HepG2 (cell line): ENCODE measurements around the gene C6orf132. TPM values are rescaled to one million over a fixed set of nuclear protein-coding genes. Genes with fewer than 3 reads are reported as not detected.

Experiments
- ATAC-seq: fragments of 200-7000 bp; cut with Tn5 transposase; 3 replicates; pipeline ENCODE4 v1.9.1; 2020; ENCODE audit warnings: mild to moderate bottlenecking, moderate library complexity
- BruUV-seq: library from RNA; stranded (reverse); fragments of 400-500 nt; replicated peaks from 2 replicates; lab custom pipeline; 2021; lab: Mats Ljungman, UMichigan
- CTCF ChIA-PET: fragments of 300-600 bp; formaldehyde crosslinking; extraction: SDS; loops from one replicate; lab custom pipeline; 2021; ENCODE audit warnings: low total read pairs, inconsistent platforms, low intra/inter-chr PET ratio; lab: Yijun Ruan, JAX
- POLR2A ChIA-PET: fragments of 350-600 bp; sonication (Branson Sonifier 250); formaldehyde crosslinking; loops from one replicate; lab custom pipeline; 2020; ENCODE audit warnings: antibody characterized with exemption, inconsistent platforms; lab: Yijun Ruan, JAX
- DNase-seq: peaks from one replicate; pipeline ENCODE4 v3.0.0-alpha.2; 2015; ENCODE audit warnings: low spot score
- FAIRE-seq: peaks from 3 replicates; lab custom pipeline; 2011; peaks lifted over from hg19 to GRCh38; lab: Jason Lieb, UNC
- H2AFZ ChIP-seq: one replicate; pipeline ENCODE4 v1.6.1; 2011; ENCODE audit warnings: low read length, inconsistent platforms
- H3K27ac ChIP-seq: fragments of 300-600 bp; 3 replicates; pipeline ENCODE4 v1.8.0; 2011; ENCODE audit warnings: mixed run types, mild to moderate bottlenecking, mixed read lengths, low read length, inconsistent platforms; ENCODE audit not compliant: insufficient read depth; ENCODE audit errors: extremely low read length
- H3K27me3 ChIP-seq, 2 experiments: fragments of 200-600 bp in 1 of 2; 2 replicates in 1 of 2; 3 replicates in 1 of 2; pipeline versions ENCODE4 v1.6.0 to v1.8.0; 2011; ENCODE audit warnings: low read length in 2 of 2, mild to moderate bottlenecking in 2 of 2, moderate library complexity in 2 of 2, inconsistent platforms in 1 of 2; ENCODE audit not compliant: insufficient read depth in 2 of 2, control insufficient read depth in 1 of 2
- H3K36me3 ChIP-seq, 2 experiments: fragments of 200-600 bp in 1 of 2; replicated peaks in 1 of 2; 2 replicates in 1 of 2; 3 replicates in 1 of 2; pipeline versions ENCODE4 v1.5.1 to v1.8.0; 2011; ENCODE audit warnings: low read length in 2 of 2, inconsistent platforms in 1 of 2; ENCODE audit not compliant: insufficient read depth in 2 of 2, control insufficient read depth in 1 of 2
- H3K4me1 ChIP-seq: 2 replicates; pipeline ENCODE4 v1.5.1; 2012; ENCODE audit warnings: low read length, inconsistent platforms; ENCODE audit not compliant: insufficient read depth
- H3K4me2 ChIP-seq: 2 replicates; pipeline ENCODE4 v1.6.0; 2011; ENCODE audit warnings: low read depth, low read length, inconsistent platforms
- H3K4me3 ChIP-seq, 3 experiments: fragments of 200-600 bp in 1 of 3; sonication (generic), shearing (Covaris generic) in 1 of 3; replicated peaks in 1 of 3; 2 replicates each; pipeline ENCODE4 v1.5.1; 2011 to 2016; ENCODE audit warnings: low read length in 3 of 3, inconsistent platforms in 2 of 3, low read depth in 2 of 3, mild to moderate bottlenecking in 2 of 3, control low read depth in 1 of 3, mixed read lengths in 1 of 3; ENCODE audit not compliant: insufficient read depth in 1 of 3
- H3K79me2 ChIP-seq: one replicate; pipeline ENCODE4 v1.6.1; 2011; ENCODE audit warnings: low read length, inconsistent platforms; ENCODE audit not compliant: insufficient read depth
- H3K9ac ChIP-seq: 2 replicates; pipeline ENCODE4 v1.6.0; 2011; ENCODE audit warnings: mild to moderate bottlenecking, low read depth, low read length, inconsistent platforms; ENCODE audit not compliant: insufficient read depth
- H3K9me3 ChIP-seq: 2 replicates; pipeline ENCODE4 v1.5.1; 2012; ENCODE audit warnings: mild to moderate bottlenecking, low read length
- H4K20me1 ChIP-seq: 2 replicates; pipeline ENCODE4 v1.6.0; 2011; ENCODE audit warnings: inconsistent platforms, mild to moderate bottlenecking, low read length, moderate library complexity; ENCODE audit not compliant: insufficient read depth
- CBX1 ChIP-seq: IDR thresholded peaks from one replicate; pipeline ENCODE4 v1.6.1; 2016; ENCODE audit warnings: antibody characterized with exemption, low read depth
- MAFG ChIP-seq: sonication (generic); formaldehyde crosslinking; IDR thresholded peaks from 2 replicates; pipeline ENCODE4 v1.5.1; 2020; ENCODE audit warnings: mild to moderate bottlenecking, missing genetic modification reagents
- SATB2 ChIP-seq: sonication (generic); formaldehyde crosslinking; IDR thresholded peaks from 2 replicates; pipeline ENCODE4 v1.5.0; 2020; ENCODE audit warnings: missing genetic modification reagents
- SMC3 ChIP-seq: IDR thresholded peaks from 2 replicates; pipeline ENCODE4 v1.6.1; 2011; ENCODE audit warnings: low read length, improper control_type of control experiment
- SOX6 ChIP-seq, 2 experiments: fragments of 450-650 bp in 1 of 2; sonication (generic) in 1 of 2; formaldehyde crosslinking in 1 of 2; IDR thresholded peaks; 2 replicates each; pipeline versions ENCODE4 v1.4.0 to v1.6.1; 2017 to 2020; ENCODE audit warnings: antibody characterized with exemption in 1 of 2, mild to moderate bottlenecking in 1 of 2, missing genetic modification reagents in 1 of 2
- STAG1 ChIP-seq: sonication (generic); formaldehyde crosslinking; IDR thresholded peaks from 2 replicates; pipeline ENCODE4 v1.4.0; 2020; ENCODE audit warnings: missing genetic modification reagents
- ZNF263 ChIP-seq: sonication (generic); formaldehyde crosslinking; IDR thresholded peaks from 2 replicates; pipeline ENCODE4 v1.4.0; 2020; ENCODE audit warnings: missing genetic modification reagents
- ZNF672 ChIP-seq: sonication (generic); formaldehyde crosslinking; IDR thresholded peaks from 2 replicates; pipeline ENCODE4 v1.8.1; 2022; ENCODE audit warnings: missing genetic modification reagents
- WGBS: methylation state at CpG from one replicate; pipeline ENCODE4 v1.1.6; 2017; ENCODE audit warnings: low lambda C conversion rate; 5-methylcytosine and 5-hydroxymethylcytosine counted together
- in situ Hi-C: cut with HindIII; loops from 2 replicates; pipeline ENCODE4 v1.10.0; 2017; ENCODE audit warnings: low pct_unique_long_range_greater_than_20kb; ENCODE audit not compliant: extremely low pct_ligation_motif_present
- intact Hi-C: fragments of 100-400 bp; cut with micrococcal nuclease; formaldehyde crosslinking; loops from one replicate; pipeline ENCODE4 v1.10.0; 2022; ENCODE audit not compliant: unreplicated experiment
- polyA plus RNA-seq, 8 experiments: library from polyadenylated mRNA; depleted of rRNA in 3 of 8; stranded (reverse) in 7 of 8; unstranded in 1 of 8; fragments of >200 nt; fragmentation: Illumina TruSeq in 4 of 8; extraction: Trizol in 4 of 8; gene quantifications; 2 replicates each; pipeline versions ENCODE4 v1.2.1 to v1.2.3, GENCODE V29; 2011 to 2016; ENCODE audit warnings: low read depth in 4 of 8, missing spikeins in 1 of 8, mixed read lengths in 1 of 8; ENCODE audit not compliant: insufficient read depth in 1 of 8
- total RNA-seq, 5 experiments: library from RNA; depleted of rRNA; stranded (reverse); fragments of >200 nt; fragmentation: Illumina TruSeq; extraction: Trizol; gene quantifications; 2 replicates each; pipeline ENCODE4 v1.2.3, GENCODE V29; 2016; ENCODE audit warnings: low read depth in 1 of 5
- TF ChIP-seq, protein P1 (sequence below): fragments of 450-650 bp; IDR thresholded peaks from 2 replicates; pipeline ENCODE4 v1.6.1; 2016
- TF ChIP-seq, protein P2 (sequence below): sonication (generic); formaldehyde crosslinking; IDR thresholded peaks from 2 replicates; pipeline ENCODE4 v1.4.0; 2020; ENCODE audit warnings: missing genetic modification reagents, low read depth, mild to moderate bottlenecking, borderline replicate concordance
- TF ChIP-seq, protein P3 (sequence below): sonication (generic); formaldehyde crosslinking; IDR thresholded peaks from 2 replicates; pipeline ENCODE4 v1.4.0; 2020; ENCODE audit warnings: missing genetic modification reagents
- TF ChIP-seq, protein P4 (sequence below): sonication (generic); formaldehyde crosslinking; IDR thresholded peaks from 2 replicates; pipeline ENCODE4 v1.5.1; 2020; ENCODE audit warnings: mild to moderate bottlenecking, missing genetic modification reagents, borderline replicate concordance

Gene C6orf132
- total and polyA plus RNA-seq, 2 of the 13 experiments (the other 11 are each of a cell fraction or from before 2014, with no cell fraction given) = 0.78 to 3.0 TPM

DNA sequence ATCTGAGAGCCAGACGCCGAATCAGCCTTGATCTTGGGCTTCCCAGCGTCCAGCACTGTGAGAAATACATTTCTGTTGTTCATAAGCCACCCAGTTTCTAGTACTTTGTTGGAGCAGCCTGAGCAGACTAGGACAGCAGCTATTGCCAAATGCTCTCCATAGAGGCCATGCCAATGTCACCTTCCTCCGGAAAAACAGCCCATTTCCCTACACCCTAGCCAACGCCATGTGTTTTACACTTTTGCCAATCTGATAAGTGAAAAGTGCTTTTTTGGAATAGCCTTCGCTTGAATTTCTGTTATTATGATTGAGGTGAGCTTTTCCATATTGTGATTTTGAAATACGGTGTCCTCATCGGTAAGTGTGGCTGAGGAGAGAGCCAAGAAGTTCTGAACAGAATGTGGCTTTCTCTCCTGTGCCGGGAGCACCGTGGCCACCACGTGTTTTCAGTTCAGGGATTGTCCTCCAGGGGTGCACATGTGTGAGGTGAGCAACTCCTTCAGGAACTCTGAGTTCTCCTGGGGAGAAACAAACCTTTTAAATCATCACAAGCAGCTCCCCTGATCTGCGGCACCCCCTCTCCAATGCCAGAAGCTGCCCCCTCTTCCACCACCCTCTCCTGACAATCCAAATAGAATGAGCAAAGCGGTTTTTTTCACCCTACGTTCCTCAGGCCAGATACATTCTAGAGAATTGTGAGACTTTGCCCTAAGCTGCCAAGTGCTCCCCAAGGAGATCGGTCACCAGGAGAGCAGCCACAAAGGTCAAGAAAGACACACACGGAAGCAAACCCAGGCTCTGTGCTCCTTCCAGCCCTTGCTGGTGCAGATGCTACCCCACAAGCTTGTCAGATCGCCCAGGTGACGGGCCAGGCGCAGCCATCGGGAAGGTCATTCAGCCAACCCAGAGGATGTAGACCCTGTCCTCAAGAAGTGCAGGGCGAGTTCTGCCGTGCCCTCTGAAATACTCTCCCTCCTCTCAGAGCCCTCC lies 56.1 kb downstream of the C6orf132 start:
- DNase-seq (no peak), ATAC-seq (peak; percentile 67), FAIRE-seq (no peak)
- ChIA-PET POLR2A (interaction anchor here (0.6 to 1.4 kb wide), 3 partner anchors 14 to 33 kb away, joined by 3 to 5 read pairs (median 3); no protein-coding TSS in a partner anchor), CTCF (interaction anchor here (0.9 to 1.5 kb wide), 2 partner anchors 11 to 128 kb away, joined by 3 read pairs; no protein-coding TSS in a partner anchor)
- Histone ChIP-seq H3K9ac (no peak overlapping the region), H3K4me2 (no peak overlapping the region), H3K27ac (no peak overlapping the region), H3K36me3 (no peaks in the 10 kb centered on the region), H3K27me3 (no peaks in the 10 kb centered on the region), H4K20me1 (no peaks in the 10 kb centered on the region), H3K9me3 (no peaks in the 10 kb centered on the region), H3K79me2 (no peaks in the 10 kb centered on the region), H2AFZ (no peak overlapping the region), H3K4me3 (no peak overlapping the region), H3K4me1 (no peaks in the 10 kb centered on the region)
- intact Hi-C loops = no loop called here
- in situ Hi-C loops = no loop called here
- WGBS = 84% methylated on average over 19 of the region's 22 CpGs
- BruUV-seq = no TSS peak
- TF ChIP-seq, protein P1, sequence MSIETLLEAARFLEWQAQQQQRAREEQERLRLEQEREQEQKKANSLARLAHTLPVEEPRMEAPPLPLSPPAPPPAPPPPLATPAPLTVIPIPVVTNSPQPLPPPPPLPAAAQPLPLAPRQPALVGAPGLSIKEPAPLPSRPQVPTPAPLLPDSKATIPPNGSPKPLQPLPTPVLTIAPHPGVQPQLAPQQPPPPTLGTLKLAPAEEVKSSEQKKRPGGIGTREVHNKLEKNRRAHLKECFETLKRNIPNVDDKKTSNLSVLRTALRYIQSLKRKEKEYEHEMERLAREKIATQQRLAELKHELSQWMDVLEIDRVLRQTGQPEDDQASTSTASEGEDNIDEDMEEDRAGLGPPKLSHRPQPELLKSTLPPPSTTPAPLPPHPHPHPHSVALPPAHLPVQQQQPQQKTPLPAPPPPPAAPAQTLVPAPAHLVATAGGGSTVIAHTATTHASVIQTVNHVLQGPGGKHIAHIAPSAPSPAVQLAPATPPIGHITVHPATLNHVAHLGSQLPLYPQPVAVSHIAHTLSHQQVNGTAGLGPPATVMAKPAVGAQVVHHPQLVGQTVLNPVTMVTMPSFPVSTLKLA = peak; percentile 74
- TF ChIP-seq ZNF263 (CRISPR knock-in tag) (peak; percentile 76), ZNF672 (CRISPR knock-in tag) (no peak), SOX6 (IDR thresholded peaks at IDR 0.05) (no peak), SOX6 (CRISPR knock-in tag; IDR thresholded peaks at IDR 0.05) (no peak), STAG1 (0 out of 2 replicates have a peak, but pooled peaks have one; percentile 6), SATB2 (no peak), MAFG (CRISPR knock-in tag) (no peak), CBX1 (no peak), SMC3 (peak; percentile 20; the same call in 1 of the 2 replicates)
- TF ChIP-seq, protein P2, sequence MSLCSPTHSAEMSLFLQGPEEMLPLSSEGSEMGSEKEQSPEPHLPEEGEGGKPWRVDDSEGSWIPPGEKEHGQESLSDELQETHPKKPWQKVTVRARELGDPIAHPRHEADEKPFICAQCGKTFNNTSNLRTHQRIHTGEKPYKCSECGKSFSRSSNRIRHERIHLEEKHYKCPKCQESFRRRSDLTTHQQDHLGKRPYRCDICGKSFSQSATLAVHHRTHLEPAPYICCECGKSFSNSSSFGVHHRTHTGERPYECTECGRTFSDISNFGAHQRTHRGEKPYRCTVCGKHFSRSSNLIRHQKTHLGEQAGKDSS (CRISPR knock-in tag) = no peak
- TF ChIP-seq, protein P3, sequence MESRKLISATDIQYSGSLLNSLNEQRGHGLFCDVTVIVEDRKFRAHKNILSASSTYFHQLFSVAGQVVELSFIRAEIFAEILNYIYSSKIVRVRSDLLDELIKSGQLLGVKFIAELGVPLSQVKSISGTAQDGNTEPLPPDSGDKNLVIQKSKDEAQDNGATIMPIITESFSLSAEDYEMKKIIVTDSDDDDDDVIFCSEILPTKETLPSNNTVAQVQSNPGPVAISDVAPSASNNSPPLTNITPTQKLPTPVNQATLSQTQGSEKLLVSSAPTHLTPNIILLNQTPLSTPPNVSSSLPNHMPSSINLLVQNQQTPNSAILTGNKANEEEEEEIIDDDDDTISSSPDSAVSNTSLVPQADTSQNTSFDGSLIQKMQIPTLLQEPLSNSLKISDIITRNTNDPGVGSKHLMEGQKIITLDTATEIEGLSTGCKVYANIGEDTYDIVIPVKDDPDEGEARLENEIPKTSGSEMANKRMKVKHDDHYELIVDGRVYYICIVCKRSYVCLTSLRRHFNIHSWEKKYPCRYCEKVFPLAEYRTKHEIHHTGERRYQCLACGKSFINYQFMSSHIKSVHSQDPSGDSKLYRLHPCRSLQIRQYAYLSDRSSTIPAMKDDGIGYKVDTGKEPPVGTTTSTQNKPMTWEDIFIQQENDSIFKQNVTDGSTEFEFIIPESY (CRISPR knock-in tag) = no peak
- TF ChIP-seq, protein P4, sequence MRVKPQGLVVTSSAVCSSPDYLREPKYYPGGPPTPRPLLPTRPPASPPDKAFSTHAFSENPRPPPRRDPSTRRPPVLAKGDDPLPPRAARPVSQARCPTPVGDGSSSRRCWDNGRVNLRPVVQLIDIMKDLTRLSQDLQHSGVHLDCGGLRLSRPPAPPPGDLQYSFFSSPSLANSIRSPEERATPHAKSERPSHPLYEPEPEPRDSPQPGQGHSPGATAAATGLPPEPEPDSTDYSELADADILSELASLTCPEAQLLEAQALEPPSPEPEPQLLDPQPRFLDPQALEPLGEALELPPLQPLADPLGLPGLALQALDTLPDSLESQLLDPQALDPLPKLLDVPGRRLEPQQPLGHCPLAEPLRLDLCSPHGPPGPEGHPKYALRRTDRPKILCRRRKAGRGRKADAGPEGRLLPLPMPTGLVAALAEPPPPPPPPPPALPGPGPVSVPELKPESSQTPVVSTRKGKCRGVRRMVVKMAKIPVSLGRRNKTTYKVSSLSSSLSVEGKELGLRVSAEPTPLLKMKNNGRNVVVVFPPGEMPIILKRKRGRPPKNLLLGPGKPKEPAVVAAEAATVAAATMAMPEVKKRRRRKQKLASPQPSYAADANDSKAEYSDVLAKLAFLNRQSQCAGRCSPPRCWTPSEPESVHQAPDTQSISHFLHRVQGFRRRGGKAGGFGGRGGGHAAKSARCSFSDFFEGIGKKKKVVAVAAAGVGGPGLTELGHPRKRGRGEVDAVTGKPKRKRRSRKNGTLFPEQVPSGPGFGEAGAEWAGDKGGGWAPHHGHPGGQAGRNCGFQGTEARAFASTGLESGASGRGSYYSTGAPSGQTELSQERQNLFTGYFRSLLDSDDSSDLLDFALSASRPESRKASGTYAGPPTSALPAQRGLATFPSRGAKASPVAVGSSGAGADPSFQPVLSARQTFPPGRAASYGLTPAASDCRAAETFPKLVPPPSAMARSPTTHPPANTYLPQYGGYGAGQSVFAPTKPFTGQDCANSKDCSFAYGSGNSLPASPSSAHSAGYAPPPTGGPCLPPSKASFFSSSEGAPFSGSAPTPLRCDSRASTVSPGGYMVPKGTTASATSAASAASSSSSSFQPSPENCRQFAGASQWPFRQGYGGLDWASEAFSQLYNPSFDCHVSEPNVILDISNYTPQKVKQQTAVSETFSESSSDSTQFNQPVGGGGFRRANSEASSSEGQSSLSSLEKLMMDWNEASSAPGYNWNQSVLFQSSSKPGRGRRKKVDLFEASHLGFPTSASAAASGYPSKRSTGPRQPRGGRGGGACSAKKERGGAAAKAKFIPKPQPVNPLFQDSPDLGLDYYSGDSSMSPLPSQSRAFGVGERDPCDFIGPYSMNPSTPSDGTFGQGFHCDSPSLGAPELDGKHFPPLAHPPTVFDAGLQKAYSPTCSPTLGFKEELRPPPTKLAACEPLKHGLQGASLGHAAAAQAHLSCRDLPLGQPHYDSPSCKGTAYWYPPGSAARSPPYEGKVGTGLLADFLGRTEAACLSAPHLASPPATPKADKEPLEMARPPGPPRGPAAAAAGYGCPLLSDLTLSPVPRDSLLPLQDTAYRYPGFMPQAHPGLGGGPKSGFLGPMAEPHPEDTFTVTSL (CRISPR knock-in tag) = no peak
